BJ (cell line): ENCODE measurements around the gene LENG1. TPM values are rescaled to one million over a fixed set of nuclear protein-coding genes. Genes with fewer than 3 reads are reported as not detected.
A peak's percentile ranks its signal among the peaks of the same experiment; 100 is the strongest.
"Not testable (repeated sequence)": the region's sequence is repeated elsewhere in the genome, so short reads cannot be mapped to it uniquely, and the experiment has no call there.

Experiments
- CTCF ChIA-PET: fragments of 350-600 bp; formaldehyde crosslinking; extraction: SDS; loops from one replicate; lab custom pipeline; 2021; ENCODE audit warnings: antibody characterized with exemption, inconsistent platforms; lab: Yijun Ruan, JAX
- POLR2A ChIA-PET: fragments of 300-600 bp; sonication (Branson Sonifier 250); formaldehyde crosslinking; extraction: SDS; loops from one replicate; lab custom pipeline; 2021; ENCODE audit warnings: antibody characterized with exemption; lab: Charles Lee
- DNase-seq: peaks from one replicate; pipeline ENCODE4 v3.0.0-alpha.2; 2011; ENCODE audit warnings: low read depth
- H3K27me3 ChIP-seq: 2 replicates; pipeline ENCODE4 v1.6.0; 2011; ENCODE audit warnings: low read length; ENCODE audit not compliant: control insufficient read depth, insufficient read depth
- H3K36me3 ChIP-seq: 2 replicates; pipeline ENCODE4 v1.5.1; 2011; ENCODE audit warnings: low read length; ENCODE audit not compliant: control insufficient read depth, insufficient read depth
- H3K4me3 ChIP-seq: 2 replicates; pipeline ENCODE4 v1.5.1; 2011; ENCODE audit warnings: low read depth, mild to moderate bottlenecking, control low read depth, low read length
- CTCF ChIP-seq: IDR thresholded peaks from 2 replicates; pipeline ENCODE4 v1.5.1; 2011; ENCODE audit warnings: low read depth, mild to moderate bottlenecking, control low read depth, inconsistent platforms, low read length, moderate library complexity; ENCODE audit not compliant: insufficient read depth
- polyA minus RNA-seq: library from RNA; depleted of rRNA, polyadenylated mRNA; stranded (reverse); fragments of >200 nt; gene quantifications from 2 replicates; pipeline ENCODE4 v1.2.3, GENCODE V29; 2011; rRNA and poly(A)+ RNA removed
- polyA plus RNA-seq: library from polyadenylated mRNA; depleted of rRNA; stranded (reverse); fragments of >200 nt; gene quantifications from 2 replicates; pipeline ENCODE4 v1.2.3, GENCODE V29; 2011; rRNA removed

Gene LENG1
- 3.7 and 4.4 TPM in 2 replicates for polyA plus RNA-seq
- 0.26 and 0.71 TPM in 2 replicates for polyA minus RNA-seq

GRCh38 chr19:54159352-54160181 is at the start of gene LENG1:
Gene LENG1, minus strand, starts transcription at chr19:54159721. Its CDS starts 26 bp downstream, at chr19:54159695.
- Histone ChIP-seq H3K27me3 (no peaks in the 10 kb centered on the region), H3K4me3 (peak within 1 kb of the TSS; percentile 62), H3K36me3 (peaks cover 17% of the 10 kb centered on the region)
- peak; percentile 100 for DNase-seq
- no peak for TF ChIP-seq CTCF
- POLR2A ChIA-PET: interaction anchor here (1.3 to 1.8 kb wide), 2 partner anchors 23 to 30 kb away, joined by 3 to 7 read pairs; partner anchors contain the start of genes CNOT3 and MBOAT7
- CTCF ChIA-PET: interaction anchor here (0.7 to 1.6 kb wide), 4 partner anchors 9 to 72 kb away, joined by 3 to 7 read pairs (median 5); partner anchors contain the start of gene TMC4

GRCh38 chr19:54208784-54209057 is 49.2 kb upstream of the LENG1 start:
- ChIA-PET CTCF (no interaction called here), POLR2A (no interaction called here)
- H3K27me3 ChIP-seq: no peaks in the 10 kb centered on the region
- peaks cover 21% of the 10 kb centered on the region for H3K36me3 ChIP-seq
- DNase-seq: no peak
- no peak overlapping the region for H3K4me3 ChIP-seq
- no peak for TF ChIP-seq CTCF

GRCh38 chr19:54207983-54208783 is 48.7 kb upstream of the LENG1 start:
- ChIA-PET CTCF (no interaction called here), POLR2A (interaction anchor here (1.1 kb wide), 1 partner anchor 19 kb away, joined by 3 read pairs; the partner anchor contains the start of gene MBOAT7)
- Histone ChIP-seq H3K36me3 (peaks cover 26% of the 10 kb centered on the region), H3K4me3 (no peak overlapping the region), H3K27me3 (no peaks in the 10 kb centered on the region)
- no peak for DNase-seq
- TF ChIP-seq CTCF: no peak

GRCh38 chr19:54207676-54207982 is 48.1 kb upstream of the LENG1 start:
- no peaks in the 10 kb centered on the region for H3K27me3 ChIP-seq
- POLR2A ChIA-PET: interaction anchor here (1.1 kb wide), 1 partner anchor 18 kb away, joined by 3 read pairs; the partner anchor contains the start of gene MBOAT7
- H3K4me3 ChIP-seq: no peak overlapping the region
- TF ChIP-seq CTCF: no peak
- CTCF ChIA-PET: no interaction called here
- no peak for DNase-seq
- H3K36me3 ChIP-seq: peaks cover 30% of the 10 kb centered on the region

- peaks cover 31% of the 10 kb centered on the region for H3K36me3 ChIP-seq
- CTCF ChIA-PET: not testable (repeated sequence)
Measured at GRCh38 chr19:54207193-54207592, 47.7 kb upstream of the LENG1 start.

More at GRCh38 chr19:54207193-54207592, 47.7 kb upstream of the LENG1 start:
- DNase-seq, H3K27me3 ChIP-seq, H3K4me3 ChIP-seq, POLR2A ChIA-PET: not testable (repeated sequence)
